ENCODE measurements around the gene FBXO3.
A peak's percentile ranks its signal among the peaks of the same experiment; 100 is the strongest.

Gene FBXO3

GRCh38 chr11:33772870-33773269 lies 1.4 kb downstream of the FBXO3 start:
- DNase-seq (ENCODE audit: low read depth): no peak

- no peak for DNase-seq (ENCODE audit: low read depth)
Measured at GRCh38 chr11:33772300-33772699, 2.0 kb downstream of the FBXO3 start.

- DNase-seq (ENCODE audit: low read depth): no peak
Measured at GRCh38 chr11:33770236-33770635, 4.1 kb downstream of the FBXO3 start.

GRCh38 chr11:33769542-33769941 lies 4.8 kb downstream of the FBXO3 start:
- no peak for DNase-seq (ENCODE audit: low read depth)

GRCh38 chr11:33767624-33768023 lies 6.7 kb downstream of the FBXO3 start:
- no peak for DNase-seq (ENCODE audit: low read depth)

GRCh38 chr11:33766085-33766484 lies 8.2 kb downstream of the FBXO3 start:
- DNase-seq (ENCODE audit: low read depth): no peak

- DNase-seq (ENCODE audit: low read depth): no peak
Measured at GRCh38 chr11:33761471-33761870, 12.8 kb downstream of the FBXO3 start.

GRCh38 chr11:33753304-33753967 lies 20.9 kb downstream of the FBXO3 start:
- DNase-seq (ENCODE audit: low read depth): peak; percentile 76

GRCh38 chr11:33751878-33752277 lies 22.4 kb downstream of the FBXO3 start:
- no peak for DNase-seq (ENCODE audit: low read depth)

GRCh38 chr11:33747979-33748378 lies 26.3 kb downstream of the FBXO3 start:
- peak; percentile 54 for DNase-seq (ENCODE audit: low read depth)

- no peak for DNase-seq (ENCODE audit: low read depth)
Measured at GRCh38 chr11:33743291-33743690, 31.0 kb downstream of the FBXO3 start.

GRCh38 chr11:33742249-33742851 lies 32.0 kb downstream of the FBXO3 start:
- no peak for DNase-seq (ENCODE audit: low read depth)

GRCh38 chr11:33741806-33742205 lies 32.5 kb downstream of the FBXO3 start:
- no peak for DNase-seq (ENCODE audit: low read depth)

GRCh38 chr11:33737362-33737821 lies 36.9 kb downstream of the FBXO3 start:
- no peak for DNase-seq (ENCODE audit: low read depth)

GRCh38 chr11:33736148-33736812 lies 38.0 kb downstream of the FBXO3 start, which contains the start of gene CD59:
Gene CD59 (minus strand): TSS chr11:33736423. CDS start chr11:33722445, 13,978 bp downstream.
- DNase-seq (ENCODE audit: low read depth): peak; percentile 83

GRCh38 chr11:33735271-33736147 lies 38.8 kb downstream of the FBXO3 start:
- no peak for DNase-seq (ENCODE audit: low read depth)

- DNase-seq (ENCODE audit: low read depth): peak; percentile 42
Measured at GRCh38 chr11:33734441-33735270, 39.7 kb downstream of the FBXO3 start.

GRCh38 chr11:33733980-33734379 lies 40.3 kb downstream of the FBXO3 start:
- DNase-seq (ENCODE audit: low read depth): no peak

GRCh38 chr11:33731723-33732531 lies 42.4 kb downstream of the FBXO3 start:
- no peak for DNase-seq (ENCODE audit: low read depth)

- DNase-seq (ENCODE audit: low read depth): no peak
Measured at GRCh38 chr11:33730716-33731115, 43.6 kb downstream of the FBXO3 start.
